HUDEP-2 (cell line): Measurements from ENCODE around the gene TTBK2.
"Not testable (repeated sequence)": the region's sequence is repeated elsewhere in the genome, so short reads cannot be mapped to it uniquely, and the experiment has no call there.

Experiments
- DNase-seq, 76 experiments: peaks; one replicate each; lab custom pipeline; 2025; ENCODE audit not compliant: unreplicated experiment in 76 of 76; lab: John Stamatoyannopoulos, UW

TTBK2 gene

DNA sequence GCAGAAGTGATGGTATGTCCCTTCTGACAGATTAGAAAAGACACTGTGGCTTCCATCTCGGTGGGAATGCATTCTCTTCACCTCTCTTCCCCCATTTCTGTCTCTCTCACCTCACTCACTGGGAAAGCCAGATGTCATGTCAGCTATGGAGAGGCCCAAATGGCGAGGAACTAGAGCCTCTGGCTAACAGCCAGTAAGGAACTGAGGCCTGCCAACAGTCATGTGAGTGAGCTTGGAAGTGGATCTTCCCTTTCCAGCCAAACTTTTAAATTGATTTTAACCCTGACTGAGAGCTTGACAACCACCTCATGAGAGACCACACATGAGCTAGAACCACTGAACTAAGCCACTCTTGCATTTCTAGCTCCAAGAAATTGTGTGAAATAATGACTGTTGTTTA, 148.4 kb downstream of the TTBK2 start:
- DNase-seq: no peak

DNA sequence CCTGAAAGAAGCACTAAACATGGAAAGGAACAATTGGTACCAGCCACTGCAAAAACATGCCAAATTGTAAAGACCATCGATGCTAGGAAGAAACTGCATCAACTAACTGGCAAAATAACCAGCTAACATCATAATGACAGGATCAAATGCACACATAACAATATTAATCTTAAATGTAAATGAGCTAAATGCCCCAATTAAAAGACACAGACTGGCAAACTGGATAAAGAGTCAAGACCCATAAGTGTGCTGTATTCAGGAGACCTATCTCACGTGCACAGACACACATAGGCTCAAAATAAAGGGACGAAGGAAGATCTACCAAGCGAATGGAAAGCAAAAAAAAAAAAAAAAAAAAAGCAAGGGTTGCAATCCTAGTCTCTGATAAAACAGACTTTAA, 154.5 kb downstream of the TTBK2 start:
- DNase-seq: not testable (repeated sequence)

DNA sequence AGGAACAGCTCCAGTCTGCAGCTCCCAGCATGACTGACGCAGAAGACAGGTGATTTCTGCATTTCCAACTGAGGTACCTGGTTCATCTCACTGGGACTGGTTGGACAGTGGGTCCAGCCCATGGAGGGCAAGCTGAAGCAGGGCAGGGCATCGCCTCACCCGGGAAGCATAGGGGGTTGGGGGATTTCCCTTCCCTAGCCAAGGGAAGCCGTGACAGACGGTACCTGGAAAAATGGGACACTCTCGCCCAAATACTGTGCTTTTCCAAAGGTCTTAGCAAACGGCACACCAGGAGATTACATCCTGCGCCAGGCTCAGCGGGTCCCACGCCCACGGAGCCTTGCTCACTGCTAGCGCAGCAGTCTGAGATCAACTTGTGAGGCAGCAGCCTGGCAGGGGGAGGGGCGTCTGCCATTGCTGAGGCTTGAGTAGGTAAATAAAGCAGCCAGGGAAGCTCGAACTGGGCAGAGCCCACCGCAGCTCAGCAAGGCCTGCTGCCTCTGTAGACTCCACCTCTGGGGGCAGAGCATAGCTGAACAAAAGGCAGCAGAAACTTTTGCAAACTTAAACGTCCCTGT, 156.3 kb downstream of the TTBK2 start:
- not testable (repeated sequence) for DNase-seq

DNA sequence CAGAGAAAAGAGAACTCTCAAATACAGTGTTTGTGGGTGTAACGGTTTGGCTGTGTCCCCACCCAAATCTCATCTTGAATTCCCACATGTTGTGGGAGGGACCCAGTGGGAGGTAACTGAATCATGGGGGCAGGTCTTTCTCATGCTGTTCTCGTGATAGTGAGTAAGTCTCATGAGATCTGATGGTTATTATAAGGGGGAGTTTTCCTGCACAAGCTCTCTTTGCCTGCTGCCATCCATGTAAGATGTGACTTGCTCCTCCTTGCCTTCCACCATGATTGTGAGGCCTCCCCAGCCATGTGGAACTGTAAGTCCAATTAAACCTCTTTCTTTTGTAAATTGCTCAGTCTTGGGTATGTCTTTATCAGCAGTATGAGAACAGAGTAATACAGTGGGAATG, 158.8 kb downstream of the TTBK2 start:
- DNase-seq: not testable (repeated sequence)

GRCh38 chr15:42760759-42761158, 159.8 kb downstream of the TTBK2 start:
- DNase-seq: no peak

GRCh38 chr15:42759093-42759492, 161.5 kb downstream of the TTBK2 start:
- no peak for DNase-seq

DNA sequence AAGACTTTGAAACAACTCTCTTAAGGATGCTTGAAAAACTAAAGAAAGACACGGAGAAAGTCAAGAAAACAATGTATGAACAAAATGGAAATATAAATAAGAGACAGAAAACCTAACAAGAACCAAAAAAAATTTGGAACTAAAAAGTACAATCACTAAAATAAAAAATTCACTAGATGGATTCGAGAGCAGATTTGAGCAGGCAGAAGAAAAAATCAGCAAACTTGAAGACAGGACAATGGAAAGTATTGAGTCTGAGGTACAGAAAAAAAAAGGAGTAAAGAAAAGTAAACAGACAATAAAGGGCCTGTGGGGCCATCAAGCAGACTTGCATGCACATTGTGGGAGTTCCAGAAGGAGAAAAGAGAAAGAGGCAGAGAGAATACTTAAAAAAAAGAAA, 170.3 kb downstream of the TTBK2 start:
- no peak for DNase-seq

- DNase-seq: no peak
Measured at GRCh38 chr15:42749266-42749665, 171.3 kb downstream of the TTBK2 start.

DNA sequence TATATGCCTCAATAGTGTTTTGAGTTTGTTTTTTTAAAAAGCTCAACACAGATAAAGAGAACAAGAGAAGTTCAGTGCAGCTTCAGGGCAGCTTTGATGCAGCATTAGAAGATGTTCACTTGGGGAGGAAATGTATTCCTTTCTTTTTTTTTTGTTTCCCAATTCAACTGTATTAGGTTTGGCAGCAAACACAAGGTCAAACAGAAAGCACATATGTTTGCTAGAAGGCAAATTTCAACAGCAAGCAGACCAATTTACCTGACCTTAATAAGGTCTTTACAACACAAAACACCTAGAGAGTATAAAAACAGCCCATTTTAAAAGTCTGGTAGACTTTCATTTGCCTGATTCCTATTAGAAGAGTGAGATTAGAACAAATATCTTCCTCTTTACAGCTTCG, 176.4 kb downstream of the TTBK2 start:
- no peak for DNase-seq

DNA sequence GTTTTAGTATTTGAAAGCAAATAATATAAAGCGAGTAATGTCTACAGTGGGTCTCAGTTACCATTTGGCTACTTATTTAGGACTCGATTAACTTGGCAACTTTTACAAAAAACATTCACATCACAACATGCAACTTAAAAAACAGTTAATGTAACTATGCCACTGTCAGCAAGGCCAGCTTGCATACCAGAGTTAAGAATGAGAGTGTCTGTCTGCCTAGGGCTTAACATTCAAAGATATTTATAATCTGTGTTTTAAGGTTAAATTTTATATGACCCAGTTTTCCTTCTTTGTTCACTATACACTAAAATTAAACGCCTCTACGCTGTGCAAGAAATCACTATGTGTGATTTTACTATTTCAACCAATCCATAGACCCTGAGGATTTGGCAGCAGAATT, 178.4 kb downstream of the TTBK2 start:
- DNase-seq: no peak

DNA sequence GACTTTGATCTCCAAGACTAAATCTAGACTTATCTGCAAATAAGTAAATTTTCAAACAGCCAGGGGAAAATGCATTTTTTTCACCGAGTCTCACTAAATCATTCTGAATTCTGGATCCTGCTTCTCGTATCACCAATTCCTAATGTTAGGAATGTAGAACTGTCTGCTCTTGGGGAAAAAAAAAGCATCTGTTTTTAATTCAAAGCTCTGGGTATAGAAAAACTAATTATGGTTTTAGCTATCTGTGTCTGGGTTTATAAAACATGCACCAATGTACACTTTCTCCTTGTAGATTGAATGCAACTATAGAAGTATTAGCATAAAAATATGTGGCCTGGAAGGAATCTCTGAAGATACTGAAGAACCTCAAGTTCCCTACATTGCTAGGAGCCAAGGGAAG, 178.9 kb downstream of the TTBK2 start:
- DNase-seq: no peak

DNA sequence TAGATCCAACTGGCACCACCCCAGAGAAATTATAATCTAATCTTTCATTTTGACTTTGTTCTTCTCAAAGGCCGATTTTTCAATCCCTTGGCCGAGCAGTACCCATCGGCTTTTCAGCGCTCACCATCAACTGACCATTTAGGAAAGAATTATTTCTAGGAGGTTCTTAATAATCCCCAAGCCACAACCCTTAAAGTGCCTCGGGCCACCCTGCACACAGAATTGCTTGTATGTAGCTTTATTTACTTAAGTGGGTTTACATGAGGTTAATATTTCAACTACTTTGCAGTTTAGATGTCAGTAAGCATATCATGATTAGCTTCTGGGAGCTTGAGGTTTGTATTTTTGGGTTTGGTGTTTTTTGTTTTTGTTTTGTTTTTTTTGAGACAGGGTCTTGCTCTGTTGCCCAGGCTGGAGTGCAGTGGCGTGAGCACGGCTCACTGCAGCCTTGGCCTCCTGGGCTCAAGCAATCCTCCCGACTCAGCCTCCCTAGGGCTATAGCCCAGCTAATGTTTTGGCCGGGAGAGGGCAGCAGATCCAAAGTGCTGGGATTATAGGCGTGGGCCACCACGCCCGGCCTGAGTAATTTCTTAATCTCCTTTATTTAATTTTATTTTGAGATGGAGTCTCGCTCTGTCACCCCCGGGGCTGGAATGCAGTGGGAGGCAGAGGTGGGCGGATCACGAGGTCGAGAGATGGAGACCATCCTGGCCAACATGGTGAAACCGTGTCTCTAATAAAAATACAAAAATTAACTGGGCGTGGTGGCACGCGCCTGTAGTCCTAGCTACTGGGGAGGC, 182.8 kb downstream of the TTBK2 start:
- peak in 54 of 76 experiments; percentile 3 to 67 (median 38) for DNase-seq

- peak in 75 of 76 experiments; percentile 15 to 94 (median 83) for DNase-seq
Measured at GRCh38 chr15:42736793-42737528, 183.6 kb downstream of the TTBK2 start, which contains the start of gene CDAN1. Gene CDAN1 (minus strand): TSS chr15:42737128. CDS start chr15:42737102, 26 bp downstream.

- peak in 4 of 76 experiments; percentile 4 to 10 (median 8) for DNase-seq
Measured at GRCh38 chr15:42736178-42736792, 184.3 kb downstream of the TTBK2 start.

DNA sequence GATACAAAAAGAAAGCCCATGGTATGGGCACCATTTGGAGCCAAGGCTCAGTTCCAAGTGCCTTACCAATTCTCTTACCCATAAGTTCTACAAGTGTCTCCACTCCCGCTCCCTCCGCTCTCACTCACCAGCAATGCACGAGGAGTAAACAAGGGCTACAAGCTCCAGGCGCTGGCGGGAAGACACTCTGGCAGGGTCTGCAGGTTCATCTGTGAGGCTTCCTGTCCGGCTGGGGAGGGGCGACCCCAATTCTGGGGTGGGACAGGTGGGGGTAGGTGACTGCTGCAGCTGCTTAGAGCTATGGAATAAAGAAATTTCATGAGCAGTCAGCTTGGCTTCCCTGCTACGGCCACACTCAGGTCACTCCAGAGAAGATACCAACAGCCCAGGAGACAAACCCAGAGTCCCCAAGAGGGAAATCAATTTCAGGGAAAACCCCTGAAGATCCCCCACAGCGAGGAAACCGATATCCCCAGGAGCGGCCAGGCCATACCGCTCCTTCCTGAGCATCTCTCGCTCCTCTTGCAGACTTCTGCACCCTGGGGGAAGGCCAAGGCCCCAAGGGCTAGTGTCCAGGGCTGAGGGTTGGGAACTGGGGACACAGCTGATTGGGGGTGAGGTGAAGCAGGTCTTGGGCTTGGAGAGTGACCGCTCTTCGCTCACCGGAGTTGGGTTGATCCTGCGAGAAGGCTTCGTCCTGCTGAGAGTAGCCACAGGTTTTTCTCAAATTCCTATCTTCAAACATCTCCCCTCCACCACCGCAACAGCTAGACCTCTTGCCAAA, 185.0 kb downstream of the TTBK2 start:
- no peak for DNase-seq

DNA sequence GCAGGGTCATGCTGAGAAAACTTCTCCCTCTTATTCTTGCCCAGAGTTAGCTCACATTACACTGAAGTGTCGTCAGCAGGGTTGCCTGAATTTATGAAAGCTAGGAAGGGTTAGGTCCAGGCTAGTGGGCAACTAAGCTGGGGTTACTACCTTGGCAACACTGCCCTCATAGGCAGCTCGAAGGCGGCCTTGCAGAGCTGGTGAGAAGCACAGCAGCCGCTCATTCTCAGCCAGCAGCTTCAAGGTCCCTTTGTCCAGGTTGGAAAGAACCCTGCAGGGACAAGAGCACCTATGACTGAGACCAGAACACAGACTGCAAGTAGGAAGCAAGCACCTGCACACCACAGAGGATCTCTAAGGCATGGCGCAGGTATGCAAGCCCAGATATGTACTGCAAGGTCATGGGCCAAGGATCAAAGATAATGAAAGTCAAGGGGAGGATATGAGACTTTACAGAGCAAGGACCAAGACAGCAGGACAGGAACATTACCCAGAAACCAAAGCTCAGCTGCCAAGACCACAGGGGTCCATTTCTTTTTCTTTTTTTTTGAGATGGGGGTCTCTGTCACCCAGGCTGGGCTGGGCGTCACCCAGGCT, 186.4 kb downstream of the TTBK2 start:
- no peak for DNase-seq

DNA sequence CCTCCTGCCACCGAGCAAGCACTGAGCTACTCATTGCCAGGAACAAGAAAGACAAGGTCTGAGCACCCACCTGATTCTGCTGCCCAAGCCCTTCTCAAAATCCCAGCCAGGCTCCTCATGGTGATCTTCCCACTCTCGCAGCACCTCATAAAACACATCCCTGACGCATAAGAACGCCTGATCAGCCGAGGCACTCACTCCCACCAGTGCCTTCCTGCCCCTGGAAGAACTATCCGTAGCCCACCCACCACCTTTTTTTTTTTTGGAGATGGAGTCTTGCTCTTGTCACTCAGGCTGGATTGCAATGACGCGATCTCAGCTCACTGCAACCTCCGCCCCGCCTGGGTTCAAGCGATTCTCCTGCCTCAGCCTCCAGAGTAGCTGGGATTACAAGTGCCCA, 187.6 kb downstream of the TTBK2 start:
- DNase-seq: no peak

DNA sequence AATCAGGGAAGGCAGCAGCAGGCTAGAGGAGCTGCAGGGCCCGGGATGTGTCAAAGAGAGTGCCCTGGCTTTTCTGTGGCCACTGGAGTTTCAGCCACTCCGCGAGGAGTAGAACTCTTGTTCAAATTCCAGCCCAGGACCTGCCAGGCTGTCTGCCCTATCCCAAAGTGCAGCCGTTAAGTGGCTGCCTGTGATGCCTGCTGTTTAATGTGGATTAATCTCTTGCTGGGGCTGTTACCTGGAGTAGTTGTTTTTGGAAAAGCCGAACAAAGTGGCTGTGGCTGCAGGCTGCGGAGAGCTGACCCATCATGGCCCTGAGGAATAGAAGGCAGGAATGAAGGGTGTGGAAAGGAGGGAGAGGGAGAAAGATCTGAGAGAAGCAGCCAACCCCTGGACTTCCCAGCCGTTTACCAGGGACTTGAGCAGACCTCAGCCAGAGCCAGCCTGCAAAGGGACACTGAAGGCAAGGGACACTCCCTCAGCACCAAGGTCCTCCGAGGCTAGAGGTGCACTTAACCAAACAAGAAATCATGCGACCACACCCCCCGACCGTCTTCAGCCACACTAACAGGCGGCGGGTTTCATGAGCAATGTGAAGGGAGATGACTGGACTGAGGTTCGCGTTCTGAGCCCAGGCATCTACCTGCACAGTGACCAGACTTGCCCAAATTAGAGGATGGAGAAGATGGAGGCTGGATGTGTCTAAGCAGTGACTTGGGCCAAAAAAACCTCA, 188.3 kb downstream of the TTBK2 start:
- no peak for DNase-seq

DNA sequence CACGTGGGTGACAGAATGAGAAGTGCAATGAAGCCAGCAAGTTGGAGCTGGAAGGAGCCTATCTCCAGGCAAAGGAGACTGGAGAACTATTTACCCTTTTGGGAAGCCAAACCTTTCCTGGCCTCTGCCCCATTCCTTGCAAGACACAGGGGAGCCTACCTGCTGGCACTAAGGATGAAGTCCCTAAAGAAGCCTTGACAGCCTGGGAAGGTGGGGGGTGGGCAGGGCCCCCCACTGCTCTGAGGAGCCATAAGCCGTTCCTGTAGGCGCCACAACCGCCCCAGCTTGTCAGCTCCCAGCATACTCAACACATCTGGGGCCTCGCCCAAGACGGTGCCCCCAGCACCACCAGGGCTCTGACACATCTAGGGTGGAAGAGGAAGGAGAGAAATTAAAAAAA, 189.1 kb downstream of the TTBK2 start:
- no peak for DNase-seq
